Lung (tissue), 16 donors: ENCODE data around the gene CELF3. TPM values are rescaled to one million over a fixed set of nuclear protein-coding genes. Genes with fewer than 3 reads are reported as not detected.

Source experiments
- ATAC-seq: fragments of 200-7000 bp; cut with Tn5 transposase; one replicate; pipeline ENCODE4 v1.9.1; 2020; ENCODE audit warnings: moderate number of reproducible peaks; ENCODE audit not compliant: insufficient read depth, low FRiP score
- DNase-seq, 3 donors: peaks; one replicate each; pipeline ENCODE4 v3.0.0-alpha.2; 2013 to 2017
- H3K27ac ChIP-seq, 2 donors: one replicate each; pipeline ENCODE4 v1.5.1; 2013; ENCODE audit warnings: mild to moderate bottlenecking in 2 of 2, moderate library complexity in 2 of 2, control low read depth in 1 of 2, inconsistent platforms in 1 of 2, low read depth in 1 of 2, low read length in 1 of 2
- H3K27me3 ChIP-seq, 3 donors: one replicate each; pipeline ENCODE4 v1.5.1; 2013; ENCODE audit warnings: low read length in 2 of 3; ENCODE audit not compliant: control insufficient read depth in 3 of 3, insufficient read depth in 3 of 3
- H3K36me3 ChIP-seq, 4 donors: one replicate each; pipeline ENCODE4 v1.5.1; 2013; ENCODE audit warnings: low read length in 4 of 4, mild to moderate bottlenecking in 1 of 4, moderate library complexity in 1 of 4; ENCODE audit not compliant: control insufficient read depth in 4 of 4, insufficient read depth in 4 of 4
- H3K4me1 ChIP-seq, 5 donors: one replicate each; pipeline ENCODE4 v1.5.1; 2013; ENCODE audit warnings: low read length in 5 of 5, mild to moderate bottlenecking in 2 of 5, moderate library complexity in 1 of 5; ENCODE audit not compliant: control insufficient read depth in 5 of 5, insufficient read depth in 5 of 5
- H3K4me3 ChIP-seq: one replicate; pipeline ENCODE4 v1.5.1; 2013; ENCODE audit warnings: mild to moderate bottlenecking, control low read depth, moderate library complexity
- H3K9ac ChIP-seq, 2 donors: one replicate each; pipeline ENCODE4 v1.5.1; 2013; ENCODE audit warnings: low read length in 2 of 2, control low read depth in 1 of 2; ENCODE audit not compliant: insufficient read depth in 1 of 2
- H3K9me3 ChIP-seq, 4 donors: one replicate each; pipeline ENCODE4 v1.5.1; 2013; ENCODE audit warnings: low read length in 3 of 4, mild to moderate bottlenecking in 1 of 4, moderate library complexity in 1 of 4; ENCODE audit not compliant: control insufficient read depth in 4 of 4, insufficient read depth in 3 of 4
- CTCF ChIP-seq: IDR thresholded peaks from 2 replicates; pipeline ENCODE4 v1.5.1; 2012; ENCODE audit warnings: mild to moderate bottlenecking; ENCODE audit errors: control extremely low read depth, extremely low read depth
- WGBS, 2 donors: extraction: QIAGEN DNeasy Blood & Tissue Kit; methylation state at CpG; one replicate each; pipeline ENCODE4 v1.1.7; 2013; 5-methylcytosine and 5-hydroxymethylcytosine counted together
- long read RNA-seq, 5 donors: transcript quantifications; one replicate each; lab custom pipeline, GENCODE V29; 2026
- polyA plus RNA-seq, 2 donors: library from polyadenylated mRNA; stranded (reverse); fragments of 200-250 nt; gene quantifications; one replicate each; pipeline ENCODE4 v1.2.1, GENCODE V29; 2013
- total RNA-seq, 2 donors: library from RNA; depleted of rRNA in 1 of 2; stranded (reverse); fragments of >200 nt in 1 of 2; gene quantifications; one replicate each; pipeline ENCODE4 v1.2.1, GENCODE V29; 2014 to 2021
- donor health status: control.
- donor health status: control.
- donor health status: Bipolar disorder and iron deficiency.
- donor health status: healthy.
- donor health status: DM: yes; HTN: yes; CAD: no.

CELF3 gene
- total RNA-seq (under 1 TPM; 0.09 to 0.31 TPM), polyA plus RNA-seq (under 1 TPM; 0.06 to 0.11 TPM)
- long read RNA-seq, donor 1 = 0 reads
- long read RNA-seq, donor 2 = 0 reads
- long read RNA-seq, donor 3 = 0 reads
- long read RNA-seq, donor 4 = 0 reads
- long read RNA-seq, donor 5 = 0 reads

GRCh38 chr1:151716771-151717631 lies at the start of gene CELF3:
Gene CELF3 (minus strand): TSS chr1:151716803. CDS start chr1:151716020, 783 bp downstream.
- no peak within 1 kb of the TSS for H3K4me3 ChIP-seq
- H3K9me3 ChIP-seq = no peaks in the 10 kb centered on the region
- ATAC-seq = no peak
- no peak within 1 kb of the TSS for H3K9ac ChIP-seq
- 9 to 10% methylated on average over 24 to 27 of the region's 27 CpGs for WGBS, 2 donors
- TF ChIP-seq CTCF = no peak
- peaks cover 0 to 17% (median 14%) of the 10 kb centered on the region in 3 donors for H3K27me3 ChIP-seq
- DNase-seq = peak in 2 of 3 donors; percentile 53 to 55
- peaks cover 3 to 23% (median 17%) of the 10 kb centered on the region in 5 donors for H3K4me1 ChIP-seq
- H3K27ac ChIP-seq = no peak within 1 kb of the TSS
- no peaks in the 10 kb centered on the region for H3K36me3 ChIP-seq

- peak overlapping the region; percentile 83 for H3K4me3 ChIP-seq
- no peaks in the 10 kb centered on the region for H3K27me3 ChIP-seq
- H3K9me3 ChIP-seq = no peaks in the 10 kb centered on the region
- H3K4me1 ChIP-seq = peaks cover 2 to 15% (median 7%) of the 10 kb centered on the region in 5 donors
- peaks cover 10 to 26% (median 12%) of the 10 kb centered on the region in 4 donors for H3K36me3 ChIP-seq
- WGBS, 2 donors = 55 to 57% methylated on average over 10 of the region's 10 CpGs
- TF ChIP-seq CTCF = no peak
- ATAC-seq (no peak), DNase-seq (no peak)
- H3K9ac ChIP-seq = peak overlapping the region; percentile 72 to 90
- H3K27ac ChIP-seq = peak overlapping the region; percentile 92 to 98
Measured at GRCh38 chr1:151763990-151764389, 47.4 kb upstream of the CELF3 start.

GRCh38 chr1:151762941-151763921 lies 46.6 kb upstream of the CELF3 start, which contains the start of gene MRPL9:
Gene MRPL9 (minus strand): TSS chr1:151763496. CDS start chr1:151763479, 17 bp downstream.
- H3K9me3 ChIP-seq = no peaks in the 10 kb centered on the region
- H3K9ac ChIP-seq = peak within 1 kb of the TSS; percentile 72 to 90
- peak within 1 kb of the TSS; percentile 83 for H3K4me3 ChIP-seq
- peak; percentile 85 to 89 (median 86) for DNase-seq
- H3K36me3 ChIP-seq = peaks cover 10 to 30% (median 12%) of the 10 kb centered on the region in 4 donors
- peaks cover 2 to 15% (median 7%) of the 10 kb centered on the region in 5 donors for H3K4me1 ChIP-seq
- no peaks in the 10 kb centered on the region for H3K27me3 ChIP-seq
- H3K27ac ChIP-seq = peak within 1 kb of the TSS; percentile 92 to 98
- ATAC-seq = peak; percentile 99
- no peak for TF ChIP-seq CTCF
- WGBS, 2 donors = 0 to 1% methylated on average over 68 of the region's 68 CpGs
